ENCODE data around the gene GRM1.

DNA sequence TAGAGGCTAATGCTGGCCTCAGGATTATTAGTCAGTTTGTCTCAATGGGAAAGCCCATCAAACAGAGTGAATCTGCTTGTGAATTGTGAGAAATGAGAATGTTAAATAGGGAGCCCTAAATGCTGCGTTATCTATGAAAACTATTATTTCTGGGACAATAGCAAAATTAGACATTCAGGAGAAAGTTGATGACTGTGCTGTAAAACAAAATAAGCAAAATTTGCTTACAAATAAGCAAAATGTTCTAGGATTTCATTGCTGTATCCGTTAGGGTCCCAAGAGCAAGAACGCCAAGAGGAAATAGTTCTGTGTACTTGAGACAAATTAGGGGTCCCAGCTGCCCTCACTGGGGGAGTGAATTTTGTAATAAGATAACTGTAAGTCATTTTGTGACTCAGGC lies 455.5 kb downstream of the GRM1 start:
- TF ChIP-seq, protein P1, sequence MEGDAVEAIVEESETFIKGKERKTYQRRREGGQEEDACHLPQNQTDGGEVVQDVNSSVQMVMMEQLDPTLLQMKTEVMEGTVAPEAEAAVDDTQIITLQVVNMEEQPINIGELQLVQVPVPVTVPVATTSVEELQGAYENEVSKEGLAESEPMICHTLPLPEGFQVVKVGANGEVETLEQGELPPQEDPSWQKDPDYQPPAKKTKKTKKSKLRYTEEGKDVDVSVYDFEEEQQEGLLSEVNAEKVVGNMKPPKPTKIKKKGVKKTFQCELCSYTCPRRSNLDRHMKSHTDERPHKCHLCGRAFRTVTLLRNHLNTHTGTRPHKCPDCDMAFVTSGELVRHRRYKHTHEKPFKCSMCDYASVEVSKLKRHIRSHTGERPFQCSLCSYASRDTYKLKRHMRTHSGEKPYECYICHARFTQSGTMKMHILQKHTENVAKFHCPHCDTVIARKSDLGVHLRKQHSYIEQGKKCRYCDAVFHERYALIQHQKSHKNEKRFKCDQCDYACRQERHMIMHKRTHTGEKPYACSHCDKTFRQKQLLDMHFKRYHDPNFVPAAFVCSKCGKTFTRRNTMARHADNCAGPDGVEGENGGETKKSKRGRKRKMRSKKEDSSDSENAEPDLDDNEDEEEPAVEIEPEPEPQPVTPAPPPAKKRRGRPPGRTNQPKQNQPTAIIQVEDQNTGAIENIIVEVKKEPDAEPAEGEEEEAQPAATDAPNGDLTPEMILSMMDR (IDR thresholded peaks at IDR 0.05; ENCODE audit: low read depth, low read length, poor library complexity, severe bottlenecking): no peak
- TF ChIP-seq EZH2phosphoT487 (IDR thresholded peaks at IDR 0.05; ENCODE audit: borderline replicate concordance, low read length): no peak

Data from DOHH2 (cell line).